Measurements from ENCODE around the gene PSD2. TPM values are rescaled to one million over a fixed set of nuclear protein-coding genes. Genes with fewer than 3 reads are reported as not detected.
A peak's percentile ranks its signal among the peaks of the same experiment; 100 is the strongest.

The PSD2 gene
- 1 to 10 TPM; 1.3 to 2.5 (median 1.3) TPM for total RNA-seq
- 0.18 TPM for total RNA-seq (2013)

DNA sequence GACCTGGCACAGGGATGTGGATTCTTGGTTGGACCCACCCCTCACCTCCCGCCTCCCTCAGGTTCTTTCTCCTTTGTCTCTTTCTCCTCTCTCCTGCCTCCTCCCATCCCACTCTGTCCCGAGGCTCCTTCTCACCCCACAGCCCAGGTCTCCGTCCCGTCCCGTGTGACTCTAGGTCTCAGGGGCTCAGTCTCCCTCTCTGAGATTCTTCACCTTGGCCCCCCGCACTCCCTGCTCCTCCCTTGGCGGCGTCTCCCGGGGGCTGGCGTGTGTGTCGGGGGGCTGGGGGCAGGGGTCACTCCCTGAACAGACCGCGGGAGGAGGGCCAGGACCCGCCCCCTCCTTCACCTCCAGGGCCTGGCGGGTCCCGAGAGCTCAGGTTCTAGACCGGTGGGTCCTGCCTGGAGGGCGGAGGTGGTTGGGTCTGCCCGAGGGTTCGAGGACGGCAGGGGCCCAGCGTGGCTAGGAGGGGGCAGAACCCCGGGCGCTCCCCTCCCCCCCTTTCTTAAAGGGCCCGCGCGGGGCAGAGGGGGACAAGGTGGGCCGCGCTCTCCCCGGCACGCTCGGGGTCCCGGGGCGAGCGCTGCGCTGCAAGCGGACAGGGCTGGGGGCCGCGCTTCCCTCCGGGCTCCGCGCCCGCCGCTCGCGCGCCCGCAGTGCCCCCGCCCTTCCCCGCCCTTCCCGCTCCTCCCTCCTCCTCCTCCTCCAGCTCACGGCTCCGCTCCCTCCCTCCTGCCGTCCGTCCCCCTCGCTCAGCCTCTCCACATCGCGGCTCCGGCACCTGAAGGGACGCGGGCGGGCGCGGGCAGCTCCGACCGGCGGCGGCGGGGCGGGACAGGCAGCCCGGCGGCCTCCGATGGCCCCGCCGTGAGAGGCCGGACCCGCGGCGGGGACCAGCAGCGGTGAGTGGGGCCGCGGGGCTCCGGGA, at the start of gene PSD2:
TSS of gene PSD2 (plus strand) at position 735 of the 928 bp plus-strand sequence. CDS start 13,633 bp downstream, outside the sequence.
- H3K27ac Mint-ChIP-seq, result no peak within 1 kb of the TSS
- Histone ChIP-seq H3K4me1 (ENCODE audit: control insufficient read depth, insufficient read depth, low read length) (peaks cover 12% of the 10 kb centered on the region), H3K27me3 (ENCODE audit: control insufficient read depth, insufficient read depth, low read length) (peaks cover 41% of the 10 kb centered on the region), H3K36me3 (ENCODE audit: control insufficient read depth, insufficient read depth, low read length) (no peaks in the 10 kb centered on the region), H3K27ac (ENCODE audit: low read length) (no peak within 1 kb of the TSS), H3K9me3 (ENCODE audit: control insufficient read depth, insufficient read depth, low read length) (no peaks in the 10 kb centered on the region), H3K4me3 (ENCODE audit: low read length) (no peak within 1 kb of the TSS)
- no peak for TF ChIP-seq CTCF (IDR thresholded peaks at IDR 0.05)
- no peaks in the 10 kb centered on the region for H3K9me3 Mint-ChIP-seq
- H3K27me3 Mint-ChIP-seq (ENCODE audit: low read depth in 2 of 2), result peaks cover 44 to 62% of the 10 kb centered on the region in 2 donors
- peaks cover 0 to 6% of the 10 kb centered on the region in 2 donors for H3K4me1 Mint-ChIP-seq
- peak in 2 of 3 donors; percentile 50 to 54 for ATAC-seq
- H3K4me3 Mint-ChIP-seq, result peak within 1 kb of the TSS; percentile 73
- H3K36me3 Mint-ChIP-seq, result no peaks in the 10 kb centered on the region
- WGBS (ENCODE audit: insufficient coverage), result 5% methylated on average over 83 of the region's 83 CpGs
- peak in 1 of 2 donors; percentile 45 for DNase-seq
- intact Hi-C loops (cut with micrococcal nuclease), result no loop called here

GRCh38 chr5:139746691-139747582, 48.7 kb upstream of the PSD2 start:
- DNase-seq, result peak; percentile 86
- peak; percentile 76 to 88 (median 76) for ATAC-seq
- Mint-ChIP-seq H3K27me3 (ENCODE audit: low read depth in 2 of 2) (no peaks in the 10 kb centered on the region), H3K4me3 (peak overlapping the region; percentile 94), H3K9me3 (no peaks in the 10 kb centered on the region), H3K4me1 (peaks cover 38 to 66% of the 10 kb centered on the region in 2 donors), H3K36me3 (no peaks in the 10 kb centered on the region), H3K27ac (peak overlapping the region; percentile 94 to 98)
- Histone ChIP-seq H3K9me3 (ENCODE audit: control insufficient read depth, insufficient read depth, low read length) (no peaks in the 10 kb centered on the region), H3K36me3 (ENCODE audit: control insufficient read depth, insufficient read depth, low read length) (no peaks in the 10 kb centered on the region), H3K27me3 (ENCODE audit: control insufficient read depth, insufficient read depth, low read length) (no peaks in the 10 kb centered on the region), H3K4me3 (ENCODE audit: low read length) (peak overlapping the region; percentile 59), H3K27ac (ENCODE audit: low read length) (peak overlapping the region; percentile 99), H3K4me1 (ENCODE audit: control insufficient read depth, insufficient read depth, low read length) (peaks cover 48% of the 10 kb centered on the region)
- no peak for TF ChIP-seq CTCF (IDR thresholded peaks at IDR 0.05)
- WGBS (ENCODE audit: insufficient coverage), result under 1% methylated on average over 44 of the region's 44 CpGs
- intact Hi-C loops (cut with micrococcal nuclease), result loop anchor here (1.0 to 10.0 kb wide), 5 partner anchors 8 to 111 kb away; no protein-coding TSS in a partner anchor

DNA sequence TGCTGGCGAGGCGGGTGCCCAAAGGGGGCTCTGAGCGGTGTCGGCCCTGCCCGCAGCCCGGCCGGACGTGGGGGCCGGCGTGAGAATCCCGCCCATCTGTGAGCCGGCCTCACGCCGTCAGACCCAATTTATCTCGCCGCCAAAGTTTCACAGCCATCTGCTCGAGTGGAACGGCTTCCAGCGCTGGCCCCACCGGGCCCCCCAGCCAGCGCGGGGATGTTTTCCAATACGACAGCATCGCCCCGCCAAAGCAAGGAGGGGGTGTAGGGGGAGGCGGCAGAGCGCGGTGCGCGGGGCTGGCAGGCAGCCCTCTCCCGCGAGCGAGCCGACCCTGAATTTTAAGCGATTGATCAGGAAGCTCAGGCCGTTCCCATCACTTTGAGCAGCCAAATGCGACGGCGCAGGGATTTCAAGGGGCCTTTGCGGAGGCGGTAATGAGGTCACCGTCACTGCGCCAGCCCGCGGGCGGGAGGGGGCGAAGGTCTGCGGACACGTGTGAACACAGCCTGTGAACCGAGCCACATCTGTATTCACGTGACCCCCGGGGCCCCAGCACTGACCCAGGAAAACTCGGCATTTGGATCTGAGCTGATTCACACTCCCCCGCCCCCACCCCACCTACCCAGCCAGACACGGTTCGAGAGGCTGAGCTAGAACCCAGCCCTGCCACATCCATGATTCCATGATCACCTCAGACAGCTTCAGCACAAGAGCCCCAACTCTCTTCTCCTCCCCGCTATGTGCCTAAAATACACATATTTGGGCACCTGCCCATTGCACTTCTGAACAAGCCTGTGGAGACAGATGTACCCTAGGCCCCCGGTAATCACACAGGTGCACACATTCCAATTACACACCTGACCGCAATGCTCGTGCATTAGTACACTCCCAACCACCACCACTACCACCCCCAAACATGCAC, 47.8 kb upstream of the PSD2 start:
- intact Hi-C loops (cut with micrococcal nuclease), result loop anchor here (1.0 to 10.0 kb wide), 5 partner anchors 7 to 112 kb away; no protein-coding TSS in a partner anchor
- no peaks in the 10 kb centered on the region for H3K36me3 Mint-ChIP-seq
- H3K27me3 Mint-ChIP-seq (ENCODE audit: low read depth in 2 of 2), result no peaks in the 10 kb centered on the region
- TF ChIP-seq CTCF (IDR thresholded peaks at IDR 0.05), result no peak
- H3K4me3 Mint-ChIP-seq, result peak overlapping the region; percentile 94
- ATAC-seq (peak; percentile 40 to 58 (median 50)), DNase-seq (peak; percentile 72 to 83)
- peak overlapping the region; percentile 59 for H3K4me3 ChIP-seq (ENCODE audit: low read length)
- H3K4me1 Mint-ChIP-seq, result peaks cover 38 to 60% of the 10 kb centered on the region in 2 donors
- peak overlapping the region; percentile 99 for H3K27ac ChIP-seq (ENCODE audit: low read length)
- H3K9me3 Mint-ChIP-seq, result no peaks in the 10 kb centered on the region
- peak overlapping the region; percentile 94 to 98 for H3K27ac Mint-ChIP-seq
- WGBS (ENCODE audit: insufficient coverage), result 2% methylated on average over 60 of the region's 60 CpGs
- no peaks in the 10 kb centered on the region for H3K36me3 ChIP-seq (ENCODE audit: control insufficient read depth, insufficient read depth, low read length)
- no peaks in the 10 kb centered on the region for H3K9me3 ChIP-seq (ENCODE audit: control insufficient read depth, insufficient read depth, low read length)
- peaks cover 48% of the 10 kb centered on the region for H3K4me1 ChIP-seq (ENCODE audit: control insufficient read depth, insufficient read depth, low read length)
- H3K27me3 ChIP-seq (ENCODE audit: control insufficient read depth, insufficient read depth, low read length), result no peaks in the 10 kb centered on the region
